C4-2B (cell line): ENCODE data around the gene PPP1R14C.

Source experiments
- ZFX ChIP-seq: fragments of 450-650 bp; IDR thresholded peaks from 2 replicates; pipeline ENCODE4 v1.6.1; 2017
- TF ChIP-seq, protein P1 (sequence below): fragments of 450-650 bp; conservative IDR thresholded peaks from 2 replicates; pipeline ENCODE4 v1.5.1; 2017; ENCODE audit warnings: mild to moderate bottlenecking

DNA sequence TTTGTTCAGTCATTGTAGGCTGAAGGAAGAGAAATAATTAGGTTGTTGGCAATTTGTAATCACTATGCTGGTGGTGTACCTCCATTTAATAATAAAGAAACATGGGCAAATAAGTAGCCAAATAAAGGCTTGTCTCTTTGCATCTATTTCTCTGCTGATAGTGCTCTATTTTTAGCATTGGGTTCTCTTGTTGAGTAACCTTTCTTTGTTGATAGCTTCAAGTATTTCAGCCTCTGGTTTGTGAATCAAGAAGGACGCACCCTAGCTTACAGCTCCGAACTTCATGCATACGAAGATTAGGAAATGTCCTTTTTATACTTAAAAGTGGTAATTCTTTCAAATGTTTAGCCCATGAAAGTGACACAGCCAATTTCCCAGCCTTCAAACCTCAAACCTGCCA lies 2.6 kb downstream of the PPP1R14C start:
- TF ChIP-seq, protein P1, sequence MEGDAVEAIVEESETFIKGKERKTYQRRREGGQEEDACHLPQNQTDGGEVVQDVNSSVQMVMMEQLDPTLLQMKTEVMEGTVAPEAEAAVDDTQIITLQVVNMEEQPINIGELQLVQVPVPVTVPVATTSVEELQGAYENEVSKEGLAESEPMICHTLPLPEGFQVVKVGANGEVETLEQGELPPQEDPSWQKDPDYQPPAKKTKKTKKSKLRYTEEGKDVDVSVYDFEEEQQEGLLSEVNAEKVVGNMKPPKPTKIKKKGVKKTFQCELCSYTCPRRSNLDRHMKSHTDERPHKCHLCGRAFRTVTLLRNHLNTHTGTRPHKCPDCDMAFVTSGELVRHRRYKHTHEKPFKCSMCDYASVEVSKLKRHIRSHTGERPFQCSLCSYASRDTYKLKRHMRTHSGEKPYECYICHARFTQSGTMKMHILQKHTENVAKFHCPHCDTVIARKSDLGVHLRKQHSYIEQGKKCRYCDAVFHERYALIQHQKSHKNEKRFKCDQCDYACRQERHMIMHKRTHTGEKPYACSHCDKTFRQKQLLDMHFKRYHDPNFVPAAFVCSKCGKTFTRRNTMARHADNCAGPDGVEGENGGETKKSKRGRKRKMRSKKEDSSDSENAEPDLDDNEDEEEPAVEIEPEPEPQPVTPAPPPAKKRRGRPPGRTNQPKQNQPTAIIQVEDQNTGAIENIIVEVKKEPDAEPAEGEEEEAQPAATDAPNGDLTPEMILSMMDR = no peak
- no peak for TF ChIP-seq ZFX
